Lower lobe of right lung (tissue), 2 donors: ENCODE results near the gene TRAF7. TPM values are rescaled to one million over a fixed set of nuclear protein-coding genes. Genes with fewer than 3 reads are reported as not detected.

Experiments used
- ATAC-seq, 2 donors: fragments of 200-7000 bp; cut with Tn5 transposase; one replicate each; pipeline ENCODE4 v1.9.1; 2020 to 2022; ENCODE audit warnings: mild to moderate bottlenecking in 2 of 2, moderate library complexity in 2 of 2
- DNase-seq: peaks from one replicate; pipeline ENCODE4 v3.0.0-alpha.2; 2020
- H3K27ac ChIP-seq: fragments of 200-600 bp; one replicate; pipeline ENCODE4 v1.8.0; 2022
- H3K27me3 ChIP-seq: fragments of 200-600 bp; one replicate; pipeline ENCODE4 v1.8.0; 2022; ENCODE audit warnings: low read depth
- H3K36me3 ChIP-seq: fragments of 200-600 bp; one replicate; pipeline ENCODE4 v1.8.0; 2022; ENCODE audit warnings: mild to moderate bottlenecking
- H3K4me1 ChIP-seq: fragments of 200-600 bp; one replicate; pipeline ENCODE4 v1.8.0; 2022
- H3K4me3 ChIP-seq: fragments of 200-600 bp; one replicate; pipeline ENCODE4 v1.8.0; 2022; ENCODE audit warnings: mild to moderate bottlenecking
- H3K9me3 ChIP-seq: fragments of 200-600 bp; one replicate; pipeline ENCODE4 v1.8.0; 2022
- intact Hi-C: fragments of 100-400 bp; cut with DNase I; formaldehyde crosslinking; loops from one replicate; pipeline ENCODE4 v1.11.0; 2022
- total RNA-seq: library from RNA; stranded (reverse); fragmentation: NEBNext Ultra II Directional; extraction: Animal tissue kit (Norgen Biotek cat#: 25700); gene quantifications from one replicate; pipeline ENCODE4 v1.2.1, GENCODE V29; 2021
- TF ChIP-seq, protein P1 (sequence below): fragments of 200-600 bp; IDR thresholded peaks from one replicate; pipeline ENCODE4 v1.8.0; 2022; ENCODE audit warnings: antibody characterized with exemption, mild to moderate bottlenecking
- donor health status: DM: no; HTN: yes; CAD: no; lungs with severe emphysema.

Gene TRAF7
- total RNA-seq, 1 donor from 2014 or later = 61.9 TPM

DNA sequence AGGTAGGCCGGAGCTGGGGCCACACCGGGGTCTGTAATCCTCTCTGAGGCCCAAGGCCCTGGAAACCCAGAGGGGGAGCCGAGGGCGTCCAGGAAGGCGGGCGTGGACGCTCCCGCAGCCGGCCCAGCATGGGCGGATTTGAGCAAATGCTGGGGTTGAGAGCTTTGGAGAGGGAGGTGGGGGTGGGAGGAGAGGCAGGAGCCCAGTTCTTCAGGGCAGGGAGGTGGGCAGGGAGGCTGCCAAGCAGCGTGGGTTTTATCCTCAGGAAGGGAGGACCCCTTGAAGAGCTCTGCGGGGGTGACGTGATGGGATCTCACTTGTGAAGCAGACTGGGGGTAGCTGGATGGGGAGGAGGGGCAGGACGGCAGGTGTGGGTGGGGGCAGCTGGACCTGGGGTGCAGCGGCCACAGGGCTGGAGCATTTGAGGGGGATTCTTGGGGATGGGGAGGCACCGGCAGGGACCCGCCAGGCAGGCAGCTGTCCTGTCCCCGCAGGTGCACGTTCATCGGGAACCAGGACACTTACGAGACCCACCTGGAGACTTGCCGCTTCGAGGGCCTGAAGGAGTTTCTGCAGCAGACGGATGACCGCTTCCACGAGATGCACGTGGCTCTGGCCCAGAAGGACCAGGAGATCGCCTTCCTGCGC lies 17.2 kb downstream of the TRAF7 start:
- DNase-seq = no peak
- Histone ChIP-seq H3K36me3 (peaks cover 90% of the 10 kb centered on the region), H3K4me3 (no peak overlapping the region), H3K9me3 (no peaks in the 10 kb centered on the region), H3K27me3 (no peaks in the 10 kb centered on the region), H3K27ac (no peak overlapping the region), H3K4me1 (peaks cover 5% of the 10 kb centered on the region)
- intact Hi-C loops = no loop called here
- TF ChIP-seq, protein P1, sequence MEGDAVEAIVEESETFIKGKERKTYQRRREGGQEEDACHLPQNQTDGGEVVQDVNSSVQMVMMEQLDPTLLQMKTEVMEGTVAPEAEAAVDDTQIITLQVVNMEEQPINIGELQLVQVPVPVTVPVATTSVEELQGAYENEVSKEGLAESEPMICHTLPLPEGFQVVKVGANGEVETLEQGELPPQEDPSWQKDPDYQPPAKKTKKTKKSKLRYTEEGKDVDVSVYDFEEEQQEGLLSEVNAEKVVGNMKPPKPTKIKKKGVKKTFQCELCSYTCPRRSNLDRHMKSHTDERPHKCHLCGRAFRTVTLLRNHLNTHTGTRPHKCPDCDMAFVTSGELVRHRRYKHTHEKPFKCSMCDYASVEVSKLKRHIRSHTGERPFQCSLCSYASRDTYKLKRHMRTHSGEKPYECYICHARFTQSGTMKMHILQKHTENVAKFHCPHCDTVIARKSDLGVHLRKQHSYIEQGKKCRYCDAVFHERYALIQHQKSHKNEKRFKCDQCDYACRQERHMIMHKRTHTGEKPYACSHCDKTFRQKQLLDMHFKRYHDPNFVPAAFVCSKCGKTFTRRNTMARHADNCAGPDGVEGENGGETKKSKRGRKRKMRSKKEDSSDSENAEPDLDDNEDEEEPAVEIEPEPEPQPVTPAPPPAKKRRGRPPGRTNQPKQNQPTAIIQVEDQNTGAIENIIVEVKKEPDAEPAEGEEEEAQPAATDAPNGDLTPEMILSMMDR = no peak
- no peak for ATAC-seq

DNA sequence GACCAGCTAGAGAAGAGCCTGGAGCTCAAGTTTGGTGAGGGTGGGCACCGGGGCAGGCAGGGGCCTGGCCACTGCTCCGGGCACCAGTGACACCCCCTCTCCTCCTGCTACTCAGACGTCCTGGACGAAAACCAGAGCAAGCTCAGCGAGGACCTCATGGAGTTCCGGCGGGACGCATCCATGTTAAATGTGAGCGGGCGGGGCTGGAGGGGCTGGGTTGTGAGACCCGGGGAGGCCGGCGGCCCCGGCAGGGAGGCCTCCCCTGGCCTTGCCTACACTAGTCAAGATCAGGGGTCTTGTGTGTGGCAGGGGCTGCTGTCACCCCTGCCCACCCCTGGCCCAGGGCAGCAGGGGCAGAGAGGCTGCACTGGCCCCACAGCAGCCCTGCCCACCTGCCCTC lies 17.8 kb downstream of the TRAF7 start:
- TF ChIP-seq, protein P1 = no peak
- intact Hi-C loops = no loop called here
- DNase-seq (no peak), ATAC-seq (no peak)
- Histone ChIP-seq H3K9me3 (no peaks in the 10 kb centered on the region), H3K36me3 (peaks cover 90% of the 10 kb centered on the region), H3K27me3 (no peaks in the 10 kb centered on the region), H3K27ac (no peak overlapping the region), H3K4me1 (peaks cover 5% of the 10 kb centered on the region), H3K4me3 (no peak overlapping the region)

DNA sequence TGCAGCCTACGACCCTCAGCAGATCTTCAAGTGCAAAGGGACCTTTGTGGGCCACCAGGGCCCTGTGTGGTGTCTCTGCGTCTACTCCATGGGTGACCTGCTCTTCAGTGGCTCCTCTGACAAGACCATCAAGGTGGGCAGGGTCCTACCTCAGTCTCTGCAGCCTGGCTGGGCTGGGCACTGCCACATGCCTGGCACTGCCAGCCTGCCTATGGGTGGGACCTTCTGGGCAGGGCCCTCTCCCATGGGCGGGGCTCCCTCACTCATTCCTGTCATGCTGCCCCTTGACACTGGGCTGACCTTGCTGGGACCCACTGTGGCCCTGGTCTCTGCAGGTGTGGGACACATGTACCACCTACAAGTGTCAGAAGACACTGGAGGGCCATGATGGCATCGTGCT lies 18.3 kb downstream of the TRAF7 start:
- ATAC-seq = no peak
- no peak for DNase-seq
- Histone ChIP-seq H3K27me3 (no peaks in the 10 kb centered on the region), H3K4me3 (no peak overlapping the region), H3K36me3 (peaks cover 86% of the 10 kb centered on the region), H3K27ac (no peak overlapping the region), H3K4me1 (peaks cover 5% of the 10 kb centered on the region), H3K9me3 (no peaks in the 10 kb centered on the region)
- intact Hi-C loops = no loop called here
- TF ChIP-seq, protein P1 = no peak

DNA sequence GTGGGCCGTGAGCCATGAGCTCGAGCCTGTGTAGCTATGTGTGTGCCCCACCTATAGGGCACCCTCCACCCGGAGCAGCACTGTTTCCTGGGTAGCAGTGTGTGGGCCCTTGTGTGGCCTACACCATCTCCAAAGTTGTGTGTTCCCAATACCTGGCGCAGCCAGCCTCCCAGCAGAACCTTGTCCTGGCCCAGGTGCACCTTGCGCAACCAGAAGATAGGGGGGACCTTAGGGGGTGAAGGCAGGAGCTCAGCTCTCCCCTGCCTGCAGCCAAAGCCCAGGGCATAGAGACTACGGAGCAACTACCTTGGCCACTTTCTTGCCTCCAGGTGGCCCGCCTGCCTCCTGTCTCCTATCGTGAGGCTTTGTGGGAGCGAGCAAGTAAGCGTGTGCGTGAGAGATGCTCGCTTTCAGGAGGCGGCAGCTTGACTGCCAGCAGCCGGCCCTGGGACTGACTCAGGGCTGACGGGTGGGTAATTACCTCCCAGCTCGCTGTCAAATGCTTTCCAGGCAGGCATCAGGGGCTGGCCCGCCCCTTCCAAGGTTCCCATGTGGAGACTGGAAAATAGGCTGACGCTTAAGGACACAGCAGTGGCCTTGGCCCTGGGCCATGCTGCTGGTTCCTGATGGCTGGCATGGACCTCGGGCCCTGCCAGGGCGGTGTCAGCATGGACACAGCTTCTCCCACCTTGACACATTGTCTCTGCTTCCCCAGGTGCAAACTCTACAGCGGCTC lies 19.0 kb downstream of the TRAF7 start:
- intact Hi-C loops = no loop called here
- TF ChIP-seq, protein P1 = no peak
- Histone ChIP-seq H3K36me3 (peaks cover 80% of the 10 kb centered on the region), H3K4me1 (peaks cover 4% of the 10 kb centered on the region), H3K9me3 (no peaks in the 10 kb centered on the region), H3K27ac (no peak overlapping the region), H3K4me3 (no peak overlapping the region), H3K27me3 (no peaks in the 10 kb centered on the region)
- no peak for ATAC-seq
- no peak for DNase-seq

DNA sequence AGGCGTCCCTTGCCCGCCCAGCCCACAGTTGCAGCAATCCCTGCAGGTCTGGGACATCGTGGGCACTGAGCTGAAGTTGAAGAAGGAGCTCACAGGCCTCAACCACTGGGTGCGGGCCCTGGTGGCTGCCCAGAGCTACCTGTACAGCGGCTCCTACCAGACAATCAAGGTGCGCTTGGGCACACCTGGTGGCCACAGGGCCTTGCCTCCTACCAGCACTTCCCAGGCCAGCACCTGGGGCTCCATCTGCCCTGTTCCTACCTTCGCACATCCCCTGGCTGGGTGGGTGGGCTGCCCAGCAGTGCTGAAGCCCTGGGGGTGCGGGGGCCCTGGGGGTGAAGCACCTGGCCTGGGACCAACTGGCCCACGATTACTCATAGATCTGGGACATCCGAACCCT lies 19.9 kb downstream of the TRAF7 start:
- Histone ChIP-seq H3K4me3 (no peak overlapping the region), H3K27me3 (no peaks in the 10 kb centered on the region), H3K36me3 (peaks cover 73% of the 10 kb centered on the region), H3K27ac (no peak overlapping the region), H3K4me1 (no peaks in the 10 kb centered on the region), H3K9me3 (no peaks in the 10 kb centered on the region)
- DNase-seq (no peak), ATAC-seq (no peak)
- intact Hi-C loops = no loop called here
- TF ChIP-seq, protein P1 = no peak
